ENCODE data around the gene OR4C13. TPM values are rescaled to one million over a fixed set of nuclear protein-coding genes. Genes with fewer than 3 reads are reported as not detected.
"Not testable (repeated sequence)": the region's sequence is repeated elsewhere in the genome, so short reads cannot be mapped to it uniquely, and the experiment has no call there.

The OR4C13 gene
- total RNA-seq = not detected
- not detected for polyA plus RNA-seq

- Histone ChIP-seq H3K27me3 (ENCODE audit: insufficient read depth, low read length, poor library complexity, severe bottlenecking) (no peaks in the 10 kb centered on the region), H3K9me3 (ENCODE audit: low read length) (no peaks in the 10 kb centered on the region), H3K4me1 (ENCODE audit: insufficient read depth, low read length) (no peaks in the 10 kb centered on the region), H3K27ac (ENCODE audit: low read depth, low read length) (no peak within 1 kb of the TSS), H3K36me3 (ENCODE audit: insufficient read depth, low read length) (no peaks in the 10 kb centered on the region), H3K4me3 (ENCODE audit: low read length) (no peak within 1 kb of the TSS)
- Mint-ChIP-seq H3K27ac (no peak within 1 kb of the TSS), H3K27me3 (no peaks in the 10 kb centered on the region), H3K4me3 (no peak within 1 kb of the TSS), H3K9me3 (peaks cover 2 to 21% (median 15%) of the 10 kb centered on the region in 5 donors), H3K4me1 (no peaks in the 10 kb centered on the region), H3K36me3 (no peaks in the 10 kb centered on the region)
- ChIA-PET CTCF (no interaction called here), POLR2A (no interaction called here)
- no peak for DNase-seq
These were observed at the start of gene OR4C13 for GRCh38 chr11:49952091-49952490. Gene OR4C13, plus strand, starts transcription at chr11:49952391. Its CDS starts 32 bp downstream, at chr11:49952423.

- H3K36me3 ChIP-seq (ENCODE audit: insufficient read depth, low read length); POLR2A ChIA-PET; H3K9me3 ChIP-seq (ENCODE audit: low read length); H3K27me3 Mint-ChIP-seq; H3K4me1 ChIP-seq (ENCODE audit: insufficient read depth, low read length); H3K4me3 ChIP-seq (ENCODE audit: low read length); H3K36me3 Mint-ChIP-seq; H3K4me3 Mint-ChIP-seq; H3K27ac Mint-ChIP-seq; CTCF ChIA-PET; H3K27ac ChIP-seq (ENCODE audit: low read depth, low read length); H3K4me1 Mint-ChIP-seq; DNase-seq; H3K27me3 ChIP-seq (ENCODE audit: insufficient read depth, low read length, poor library complexity, severe bottlenecking): not testable (repeated sequence)
- peaks cover 9 to 28% (median 14%) of the 10 kb centered on the region in 5 donors for H3K9me3 Mint-ChIP-seq
These were observed 40.7 kb upstream of the OR4C13 start for GRCh38 chr11:49911516-49911915.

- H3K4me1 Mint-ChIP-seq; H3K27ac Mint-ChIP-seq; H3K27ac ChIP-seq (ENCODE audit: low read depth, low read length); H3K4me3 Mint-ChIP-seq; H3K9me3 ChIP-seq (ENCODE audit: low read length); H3K4me1 ChIP-seq (ENCODE audit: insufficient read depth, low read length); POLR2A ChIA-PET; H3K36me3 ChIP-seq (ENCODE audit: insufficient read depth, low read length); H3K27me3 Mint-ChIP-seq; CTCF ChIA-PET; H3K27me3 ChIP-seq (ENCODE audit: insufficient read depth, low read length, poor library complexity, severe bottlenecking); DNase-seq; H3K4me3 ChIP-seq (ENCODE audit: low read length); H3K36me3 Mint-ChIP-seq: not testable (repeated sequence)
- H3K9me3 Mint-ChIP-seq = peaks cover 2 to 26% (median 14%) of the 10 kb centered on the region in 5 donors
These were observed 3.5 kb upstream of the OR4C13 start for GRCh38 chr11:49948701-49949100.

- POLR2A ChIA-PET, H3K27ac Mint-ChIP-seq: not testable (repeated sequence)
- peaks cover 1 to 18% (median 5%) of the 10 kb centered on the region in 5 donors for H3K9me3 Mint-ChIP-seq
These were observed 21.2 kb downstream of the OR4C13 start for GRCh38 chr11:49973439-49973838.

GRCh38 chr11:49982435-49982834, 30.2 kb downstream of the OR4C13 start, which contains the start of gene OR4C12:
Gene OR4C12, minus strand, starts transcription at chr11:49982535. Its CDS starts 34 bp downstream, at chr11:49982501.
- H3K4me3 Mint-ChIP-seq; H3K36me3 ChIP-seq (ENCODE audit: insufficient read depth, low read length); H3K27ac Mint-ChIP-seq; H3K4me1 Mint-ChIP-seq; H3K36me3 Mint-ChIP-seq; DNase-seq; H3K4me1 ChIP-seq (ENCODE audit: insufficient read depth, low read length); H3K27me3 ChIP-seq (ENCODE audit: insufficient read depth, low read length, poor library complexity, severe bottlenecking); H3K4me3 ChIP-seq (ENCODE audit: low read length); CTCF ChIA-PET; POLR2A ChIA-PET; H3K9me3 ChIP-seq (ENCODE audit: low read length); H3K27me3 Mint-ChIP-seq; H3K27ac ChIP-seq (ENCODE audit: low read depth, low read length): not testable (repeated sequence)
- peaks cover 0 to 23% (median 12%) of the 10 kb centered on the region in 5 donors for H3K9me3 Mint-ChIP-seq

More at GRCh38 chr11:49973439-49973838, 21.2 kb downstream of the OR4C13 start:
- H3K4me1 Mint-ChIP-seq; H3K27me3 Mint-ChIP-seq; H3K27me3 ChIP-seq (ENCODE audit: insufficient read depth, low read length, poor library complexity, severe bottlenecking); H3K27ac ChIP-seq (ENCODE audit: low read depth, low read length); CTCF ChIA-PET; DNase-seq; H3K36me3 ChIP-seq (ENCODE audit: insufficient read depth, low read length); H3K36me3 Mint-ChIP-seq; H3K9me3 ChIP-seq (ENCODE audit: low read length); H3K4me3 ChIP-seq (ENCODE audit: low read length); H3K4me3 Mint-ChIP-seq; H3K4me1 ChIP-seq (ENCODE audit: insufficient read depth, low read length): not testable (repeated sequence)

- H3K4me1 Mint-ChIP-seq = no peaks in the 10 kb centered on the region
- Histone ChIP-seq H3K36me3 (ENCODE audit: insufficient read depth, low read length) (no peaks in the 10 kb centered on the region), H3K27ac (ENCODE audit: low read depth, low read length) (no peak overlapping the region), H3K4me1 (ENCODE audit: insufficient read depth, low read length) (no peaks in the 10 kb centered on the region), H3K9me3 (ENCODE audit: low read length) (no peaks in the 10 kb centered on the region), H3K27me3 (ENCODE audit: insufficient read depth, low read length, poor library complexity, severe bottlenecking) (no peaks in the 10 kb centered on the region), H3K4me3 (ENCODE audit: low read length) (no peak overlapping the region)
- no peaks in the 10 kb centered on the region for H3K27me3 Mint-ChIP-seq
- POLR2A ChIA-PET = no interaction called here
- no peak overlapping the region for H3K27ac Mint-ChIP-seq
- H3K4me3 Mint-ChIP-seq = no peak overlapping the region
- no peak for DNase-seq
- H3K9me3 Mint-ChIP-seq = peaks cover 6 to 25% (median 12%) of the 10 kb centered on the region in 5 donors
- H3K36me3 Mint-ChIP-seq = no peaks in the 10 kb centered on the region
- CTCF ChIA-PET = no interaction called here
These were observed 43.4 kb downstream of the OR4C13 start for GRCh38 chr11:49995565-49995964.

Other genes with a start within 250 kb of the OR4C13 start
- gene OR4C12, start 30.1 kb downstream of the OR4C13 start, total RNA-seq = not detected
- not detected for gene OR4C12, start 30.1 kb downstream of the OR4C13 start, polyA plus RNA-seq
- not detected for gene OR4C45, start 80.5 kb downstream of the OR4C13 start, total RNA-seq
- not detected for gene OR4C45, start 80.5 kb downstream of the OR4C13 start, polyA plus RNA-seq

Measured in CD8-positive, alpha-beta memory T cell (primary cell).